K562 (cell line): ENCODE results near the gene ZNF235. TPM values are rescaled to one million over a fixed set of nuclear protein-coding genes. Genes with fewer than 3 reads are reported as not detected.

Source experiments
- ATAC-seq: fragments of 200-7000 bp; cut with Tn5 transposase; 3 replicates; pipeline ENCODE4 v1.9.1; 2020; ENCODE audit warnings: moderate library complexity
- BruUV-seq: library from RNA; stranded (reverse); fragments of 400-500 nt; replicated peaks from 2 replicates; lab custom pipeline; 2021; lab: Mats Ljungman, UMichigan
- CTCF ChIA-PET: fragments of 300-600 bp; formaldehyde crosslinking; extraction: SDS; loops from one replicate; lab custom pipeline; 2021; ENCODE audit warnings: low intra/inter-chr PET ratio; lab: Yijun Ruan, JAX
- POLR2A ChIA-PET: fragments of 300-600, 350-650 bp; sonication (Branson Sonifier 250); formaldehyde crosslinking; extraction: SDS; loops from one replicate; lab custom pipeline; 2021; ENCODE audit warnings: antibody characterized with exemption, inconsistent platforms; lab: Yijun Ruan, JAX
- DNase-seq, 4 experiments: peaks; one replicate each; pipeline versions ENCODE4 v3.0.0 to v3.0.0-alpha.2; 2011 to 2018; ENCODE audit warnings: low spot score in 3 of 4, mixed read lengths in 3 of 4; ENCODE audit errors: extremely low read depth in 1 of 4
- FAIRE-seq: peaks from 2 replicates; lab custom pipeline; 2011; peaks lifted over from hg19 to GRCh38; lab: Jason Lieb, UNC
- H2AFZ ChIP-seq: 2 replicates; pipeline ENCODE4 v1.6.0; 2011; ENCODE audit warnings: low read depth, low read length, control low read depth, inconsistent platforms
- H3K27ac ChIP-seq: fragments of 200-600 bp; 3 replicates; pipeline ENCODE4 v1.8.0; 2011; ENCODE audit warnings: low read depth, mild to moderate bottlenecking, control low read depth, inconsistent platforms, low read length, moderate library complexity, mixed read lengths; ENCODE audit errors: extremely low read depth
- H3K27me3 ChIP-seq, 2 experiments: fragments of 300-600 bp in 1 of 2; 2 replicates in 1 of 2; 3 replicates in 1 of 2; pipeline versions ENCODE4 v1.6.0 to v1.8.0; 2011; ENCODE audit warnings: inconsistent platforms in 2 of 2, low read length in 2 of 2, mild to moderate bottlenecking in 1 of 2, mixed read lengths in 1 of 2, moderate library complexity in 1 of 2; ENCODE audit not compliant: control insufficient read depth in 2 of 2, insufficient read depth in 2 of 2
- H3K36me3 ChIP-seq: fragments of 300-600 bp; 3 replicates; pipeline ENCODE4 v1.8.0; 2011; ENCODE audit warnings: mild to moderate bottlenecking, low read length, inconsistent platforms; ENCODE audit not compliant: control insufficient read depth, insufficient read depth
- H3K4me1 ChIP-seq, 2 experiments: fragments of 200-600 bp in 1 of 2; replicated peaks in 1 of 2; 2 replicates in 1 of 2; 3 replicates in 1 of 2; pipeline versions ENCODE4 v1.5.1 to v1.8.0; 2011; ENCODE audit warnings: inconsistent platforms in 2 of 2, low read length in 2 of 2, mild to moderate bottlenecking in 1 of 2, mixed read lengths in 1 of 2, moderate library complexity in 1 of 2; ENCODE audit not compliant: control insufficient read depth in 2 of 2, insufficient read depth in 2 of 2
- H3K4me2 ChIP-seq: 2 replicates; pipeline ENCODE4 v1.6.1; 2011; ENCODE audit warnings: low read length, control low read depth, inconsistent platforms, mixed read lengths; ENCODE audit not compliant: insufficient read depth
- H3K4me3 ChIP-seq: fragments of 200-600 bp; sonication (generic), shearing (Covaris generic); 2 replicates; pipeline ENCODE4 v1.5.1; 2016; ENCODE audit warnings: control low read depth, inconsistent platforms
- H3K79me2 ChIP-seq: fragments of 200-600 bp; 3 replicates; pipeline ENCODE4 v1.8.0; 2011; ENCODE audit warnings: low read length, inconsistent platforms; ENCODE audit not compliant: control insufficient read depth, insufficient read depth
- H3K9ac ChIP-seq, 2 experiments: 2 replicates each; pipeline versions ENCODE4 v1.6.0 to v1.6.1; 2011; ENCODE audit warnings: low read depth in 2 of 2, low read length in 2 of 2, control low read depth in 1 of 2, inconsistent platforms in 1 of 2, mild to moderate bottlenecking in 1 of 2, mixed read lengths in 1 of 2; ENCODE audit not compliant: insufficient read depth in 1 of 2
- H3K9me1 ChIP-seq: one replicate; pipeline ENCODE4 v1.6.0; 2011; ENCODE audit warnings: inconsistent platforms, mild to moderate bottlenecking, low read length, moderate library complexity; ENCODE audit not compliant: control insufficient read depth, insufficient read depth
- H3K9me3 ChIP-seq: replicated peaks from 2 replicates; pipeline ENCODE4 v1.5.1; 2011; ENCODE audit warnings: low read depth, low read length, inconsistent platforms; ENCODE audit not compliant: control insufficient read depth, insufficient read depth
- H4K20me1 ChIP-seq: replicated peaks from 2 replicates; pipeline ENCODE4 v1.6.1; 2011; ENCODE audit warnings: low read length, inconsistent platforms, mixed read lengths; ENCODE audit not compliant: control insufficient read depth, insufficient read depth
- C11orf30 ChIP-seq: fragments of 450-650 bp; IDR thresholded peaks from 2 replicates; pipeline ENCODE4 v1.6.1; 2016; ENCODE audit warnings: low read depth, mild to moderate bottlenecking
- CBX1 ChIP-seq: sonication (generic); IDR thresholded peaks from 2 replicates; pipeline ENCODE4 v1.6.1; 2016; ENCODE audit warnings: antibody characterized with exemption, low read depth, mild to moderate bottlenecking
- CHD2 ChIP-seq: IDR thresholded peaks from 2 replicates; pipeline ENCODE4 v1.6.1; 2011; ENCODE audit warnings: low read depth, low read length
- DNMT1 ChIP-seq: fragments of 450-650 bp; IDR thresholded peaks from 2 replicates; pipeline ENCODE4 v1.6.1; 2016; ENCODE audit warnings: antibody characterized with exemption, mild to moderate bottlenecking
- FOXM1 ChIP-seq, 2 experiments: fragments of 450-650 bp in 1 of 2; sonication (generic) in 1 of 2; formaldehyde crosslinking in 1 of 2; IDR thresholded peaks; 2 replicates each; pipeline versions ENCODE4 v1.6.1 to v1.9.0; 2017 to 2022; ENCODE audit warnings: low read depth in 2 of 2, mild to moderate bottlenecking in 2 of 2, missing genetic modification reagents in 1 of 2, moderate library complexity in 1 of 2
- MAFG ChIP-seq: fragments of 450-650 bp; conservative IDR thresholded peaks from 2 replicates; pipeline ENCODE4 v1.6.1; 2016; ENCODE audit warnings: missing genetic modification characterization, missing compliant biosample characterization
- SMAD3 ChIP-seq: fragments of 450-650 bp; formaldehyde crosslinking; conservative IDR thresholded peaks from 2 replicates; pipeline ENCODE4 v1.4.0; 2020; ENCODE audit warnings: mild to moderate bottlenecking
- ZBTB11 ChIP-seq, 3 experiments: fragments of 200-800 bp in 1 of 3; fragments of 250-450 bp in 1 of 3; fragments of 450-650 bp in 1 of 3; sonication (Bioruptor Pico) in 1 of 3; sonication (Bioruptor generic) in 1 of 3; formaldehyde crosslinking in 1 of 3; IDR thresholded peaks; 2 replicates each; pipeline versions ENCODE4 v1.6.1 to v1.8.0; 2016 to 2022; ENCODE audit warnings: mild to moderate bottlenecking in 2 of 3, missing genetic modification characterization in 2 of 3, missing compliant biosample characterization in 1 of 3, moderate library complexity in 1 of 3
- ZKSCAN8 ChIP-seq: fragments of 200-800 bp; sonication (Bioruptor generic); IDR thresholded peaks from 2 replicates; pipeline ENCODE4 v1.6.1; 2016; ENCODE audit warnings: missing genetic modification characterization, missing compliant biosample characterization
- ZNF253 ChIP-seq: fragments of 250-450 bp; sonication (Bioruptor Pico); conservative IDR thresholded peaks from 2 replicates; pipeline ENCODE4 v1.6.1; 2021; ENCODE audit warnings: mild to moderate bottlenecking
- ZNF277 ChIP-seq: fragments of 250-450 bp; sonication (Bioruptor Pico); IDR thresholded peaks from 2 replicates; pipeline ENCODE4 v1.8.0; 2022; ENCODE audit warnings: inconsistent platforms, mild to moderate bottlenecking, moderate library complexity, borderline replicate concordance
- ZNF316 ChIP-seq: fragments of 450-650 bp; IDR thresholded peaks from 2 replicates; pipeline ENCODE4 v1.6.1; 2016
- ZNF551 ChIP-seq: fragments of 250-450 bp; sonication (Bioruptor Pico); IDR thresholded peaks from 2 replicates; pipeline ENCODE4 v1.5.0; 2021; ENCODE audit warnings: mild to moderate bottlenecking, moderate library complexity
- ZSCAN32 ChIP-seq: fragments of 450-650 bp; formaldehyde crosslinking; IDR thresholded peaks from 2 replicates; pipeline ENCODE4 v1.4.0; 2020; ENCODE audit warnings: mild to moderate bottlenecking, moderate library complexity
- in situ Hi-C: fragments of 300-500 bp; cut with MboI; formaldehyde crosslinking; loops from 4 replicates; pipeline ENCODE4 v1.15.0; 2018; ENCODE audit warnings: inconsistent platforms, mixed read lengths
- intact Hi-C: fragments of 100-400 bp; cut with micrococcal nuclease; formaldehyde crosslinking; loops from 2 replicates; pipeline ENCODE4 v1.14.2; 2022
- polyA plus RNA-seq, 8 experiments: library from polyadenylated mRNA; depleted of rRNA in 4 of 8; stranded (reverse) in 5 of 8; unstranded in 3 of 8; fragments of >200 nt; fragmentation: Nextera tagmentation in 2 of 8; fragmentation: Illumina TruSeq in 1 of 8; extraction: Ambion mirVana in 2 of 8; extraction: Trizol in 1 of 8; gene quantifications; 2 replicates each; pipeline versions ENCODE4 v1.2.1 to v1.2.3, GENCODE V29; 2011 to 2014; ENCODE audit warnings: inconsistent platforms in 1 of 8, missing spikeins in 1 of 8
- total RNA-seq, 7 experiments: library from RNA; depleted of rRNA in 6 of 7; stranded (reverse); fragments of >200 nt in 6 of 7; fragmentation: Illumina TruSeq in 2 of 7; extraction: Trizol in 2 of 7; gene quantifications; 2 replicates each; pipeline versions ENCODE4 v1.2.1 to v1.2.3, GENCODE V29; 2011 to 2021; ENCODE audit warnings: low replicate concordance in 1 of 7

Gene ZNF235
- total and polyA plus RNA-seq, 9 of the 15 experiments (the other 6 are each of a cell fraction or from before 2014, with no cell fraction given): 0.68 to 2.9 (median 1.3) TPM

- TF ChIP-seq CBX1 (no peak), ZNF551 (CRISPR knock-in tag) (no peak), CHD2 (no peak), DNMT1 (no peak), ZSCAN32 (CRISPR knock-in tag) (no peak), SMAD3 (no peak), FOXM1 (IDR thresholded peaks at IDR 0.05; ENCODE audit: low read depth) (no peak), FOXM1 (CRISPR knock-in tag; IDR thresholded peaks at IDR 0.05; ENCODE audit: low read depth) (no peak), ZNF253 (CRISPR knock-in tag) (no peak), ZKSCAN8 (no peak), ZNF316 (peak; percentile 88), C11orf30 (peak; percentile 72), MAFG (tag) (peak; percentile 79)
These were observed 46.7 kb downstream of the ZNF235 start (continued) for GRCh38 chr19:44258136-44258535.

- Histone ChIP-seq H3K27ac (no peak overlapping the region), H4K20me1 (no peaks in the 10 kb centered on the region), H3K9me3 (no peaks in the 10 kb centered on the region; the same call in 1 of the 2 replicates), H3K79me2 (no peaks in the 10 kb centered on the region), H3K4me2 (no peak overlapping the region), H3K4me1 (peaks cover 0 to 4% of the 10 kb centered on the region in 2 experiments; a peak in 2 of 5 replicates), H2AFZ (no peak overlapping the region), H3K9ac (no peak overlapping the region), H3K4me3 (no peak overlapping the region), H3K36me3 (no peaks in the 10 kb centered on the region), H3K27me3 (no peaks in the 10 kb centered on the region), H3K9me1 (no peaks in the 10 kb centered on the region)
- ChIA-PET CTCF (no interaction called here), POLR2A (no interaction called here)
- FAIRE-seq (no peak), DNase-seq (no peak), ATAC-seq (no peak)
- intact Hi-C loops (no loop called here), in situ Hi-C loops (no loop called here)
- BruUV-seq: no TSS peak
- no peak for TF ChIP-seq ZNF277 (CRISPR knock-in tag)
- TF ChIP-seq ZBTB11 (CRISPR knock-in tag; IDR thresholded peaks at IDR 0.05): no peak
These were observed 49.0 kb downstream of the ZNF235 start for GRCh38 chr19:44255705-44256411.
